Cardiac fibroblast (primary cell): ENCODE data around the gene CC2D2A.

Experiments
- DNase-seq, 2 donors: peaks; one replicate each; pipeline versions ENCODE4 v3.0.0 to v3.0.0-alpha.2; 2010; ENCODE audit warnings: low read depth in 2 of 2
- H3K4me3 ChIP-seq, 2 donors: replicated peaks in 1 of 2; 1 replicate in 1 of 2; 2 replicates in 1 of 2; pipeline ENCODE4 v1.5.1; 2011; ENCODE audit warnings: low read depth in 2 of 2, low read length in 2 of 2, mild to moderate bottlenecking in 2 of 2, moderate library complexity in 1 of 2
- CTCF ChIP-seq: IDR thresholded peaks from one replicate; pipeline ENCODE4 v1.5.1; 2011; ENCODE audit warnings: low read depth, mild to moderate bottlenecking, low read length, inconsistent platforms

Gene CC2D2A

GRCh38 chr4:15584785-15585184 lies 115.1 kb downstream of the CC2D2A start:
- no peak for TF ChIP-seq CTCF
- no peak for DNase-seq
- no peak overlapping the region for H3K4me3 ChIP-seq

GRCh38 chr4:15585331-15585730 lies 115.6 kb downstream of the CC2D2A start:
- DNase-seq: no peak
- H3K4me3 ChIP-seq: no peak overlapping the region
- no peak for TF ChIP-seq CTCF

GRCh38 chr4:15586066-15586465 lies 116.4 kb downstream of the CC2D2A start:
- no peak overlapping the region for H3K4me3 ChIP-seq
- TF ChIP-seq CTCF: no peak
- no peak for DNase-seq

- no peak overlapping the region for H3K4me3 ChIP-seq
- TF ChIP-seq CTCF: no peak
- DNase-seq: peak; percentile 69 to 74
Measured at GRCh38 chr4:15587649-15588048, 118.0 kb downstream of the CC2D2A start.

- DNase-seq: no peak
- H3K4me3 ChIP-seq: no peak overlapping the region
- no peak for TF ChIP-seq CTCF
Measured at GRCh38 chr4:15592799-15593198, 123.1 kb downstream of the CC2D2A start.

- DNase-seq: peak in 1 of 2 donors; percentile 74
- TF ChIP-seq CTCF: no peak
- H3K4me3 ChIP-seq: no peak overlapping the region
Measured at GRCh38 chr4:15598644-15599043, 129.0 kb downstream of the CC2D2A start.

GRCh38 chr4:15600176-15600575 lies 130.5 kb downstream of the CC2D2A start:
- no peak overlapping the region for H3K4me3 ChIP-seq
- DNase-seq: no peak
- no peak for TF ChIP-seq CTCF
